HG03469 (cell line): ENCODE results near the gene ACACA.

Experiments used
- ATAC-seq: cut with Tn5 transposase; IDR thresholded peaks from one replicate; pipeline ENCODE4 v1.9.1; 2021; ENCODE audit warnings: mild to moderate bottlenecking, moderate library complexity, moderate number of reproducible peaks; ENCODE audit not compliant: unreplicated experiment

Gene ACACA

DNA sequence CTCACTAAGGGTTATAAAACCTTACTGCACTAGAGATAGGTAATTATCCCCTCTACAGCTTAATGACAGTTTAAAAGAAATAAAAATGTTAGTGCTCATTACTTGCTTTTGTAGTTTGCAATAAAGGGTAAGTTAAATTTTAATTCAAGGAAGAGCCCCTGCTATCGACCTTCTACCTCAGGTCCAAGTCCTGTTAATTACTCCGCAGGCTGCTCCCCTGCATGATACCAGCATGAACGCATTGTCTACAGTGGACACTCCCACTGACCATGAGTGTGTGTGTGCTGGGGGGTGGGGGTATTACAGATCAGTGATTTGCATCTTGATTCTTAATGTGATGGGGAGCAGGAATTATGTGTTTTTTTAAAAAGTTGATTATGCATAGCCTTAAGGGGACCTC is 354.8 kb downstream of the ACACA start:
- ATAC-seq, result no peak

DNA sequence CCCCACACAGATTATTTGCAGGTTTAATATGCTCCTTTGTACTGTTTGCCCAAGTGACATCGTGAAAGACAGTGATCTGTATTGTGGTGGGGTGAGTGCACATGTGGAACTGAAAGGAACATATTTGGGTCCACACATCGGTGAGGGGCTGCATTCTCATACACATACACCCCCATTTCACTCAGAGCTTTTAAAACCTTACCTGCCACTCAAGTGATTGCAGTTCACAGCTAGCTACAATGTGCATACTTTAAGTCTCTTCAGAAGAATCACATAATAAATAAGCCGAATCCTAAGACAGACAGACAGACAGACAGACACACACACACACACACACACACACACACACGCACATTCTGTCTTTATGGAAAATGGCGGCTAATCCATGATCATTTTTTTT is 355.3 kb downstream of the ACACA start:
- no peak for ATAC-seq

DNA sequence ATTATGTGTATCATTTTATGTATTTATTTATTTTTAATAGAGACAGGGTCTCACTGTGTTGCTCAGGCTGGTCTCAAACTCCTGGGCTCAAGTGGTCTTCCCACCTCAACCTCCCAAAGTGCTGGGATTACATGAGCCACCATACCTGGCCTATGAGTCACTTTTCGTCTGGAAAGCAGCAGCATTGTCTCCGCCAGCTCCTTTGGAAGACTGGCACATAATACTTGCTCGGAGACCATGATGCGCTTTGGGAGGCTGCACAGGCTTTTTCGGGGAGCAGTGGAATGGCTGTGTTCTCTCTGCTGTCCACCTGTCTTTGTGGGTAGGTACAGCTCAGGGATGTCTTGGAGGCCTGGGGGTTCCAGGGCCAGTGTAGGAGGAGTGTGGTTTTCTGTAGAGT is 355.7 kb downstream of the ACACA start:
- no peak for ATAC-seq

DNA sequence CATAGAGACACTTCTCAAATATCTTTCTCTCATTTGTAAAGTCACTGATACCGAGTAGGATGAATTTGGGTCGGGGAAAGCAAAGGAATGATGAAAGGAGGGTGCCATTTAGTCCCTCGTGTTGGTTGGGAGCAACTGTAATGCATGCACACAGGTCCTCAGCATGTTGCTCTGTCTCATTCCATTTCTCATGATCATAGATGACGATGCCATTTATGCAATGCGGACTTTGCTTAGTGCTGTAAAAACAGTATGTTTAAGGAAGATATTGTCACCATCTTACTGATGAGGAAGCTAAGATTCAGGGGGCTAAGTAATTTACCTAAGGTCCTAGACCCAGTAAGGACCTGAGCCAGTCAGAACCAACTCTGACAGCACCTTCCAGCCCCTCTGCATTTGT is 357.8 kb downstream of the ACACA start:
- no peak for ATAC-seq

DNA sequence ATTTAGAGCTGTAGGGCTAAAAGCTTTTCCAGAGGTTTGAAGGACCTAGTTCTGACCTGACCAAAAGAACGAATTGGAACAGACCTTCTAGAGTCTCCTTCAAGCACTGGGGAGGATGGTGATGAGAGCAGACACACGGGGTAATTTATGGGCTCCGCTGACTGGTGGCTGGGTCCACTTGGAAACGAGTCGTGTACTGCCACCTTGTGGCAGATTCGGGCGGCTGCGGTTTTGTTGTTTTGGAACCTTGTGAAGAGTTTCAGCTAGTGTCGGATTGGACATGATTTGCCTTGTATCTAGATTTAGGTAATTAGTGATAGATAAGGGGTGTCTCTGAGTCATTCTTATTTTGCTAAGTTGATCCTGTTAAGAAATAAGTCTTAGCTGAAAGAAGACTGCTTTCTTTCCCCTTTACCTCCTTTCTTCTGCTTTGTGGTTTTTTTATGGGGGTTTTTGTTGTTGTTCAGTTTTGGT is 359.0 kb downstream of the ACACA start:
- ATAC-seq, result no peak

DNA sequence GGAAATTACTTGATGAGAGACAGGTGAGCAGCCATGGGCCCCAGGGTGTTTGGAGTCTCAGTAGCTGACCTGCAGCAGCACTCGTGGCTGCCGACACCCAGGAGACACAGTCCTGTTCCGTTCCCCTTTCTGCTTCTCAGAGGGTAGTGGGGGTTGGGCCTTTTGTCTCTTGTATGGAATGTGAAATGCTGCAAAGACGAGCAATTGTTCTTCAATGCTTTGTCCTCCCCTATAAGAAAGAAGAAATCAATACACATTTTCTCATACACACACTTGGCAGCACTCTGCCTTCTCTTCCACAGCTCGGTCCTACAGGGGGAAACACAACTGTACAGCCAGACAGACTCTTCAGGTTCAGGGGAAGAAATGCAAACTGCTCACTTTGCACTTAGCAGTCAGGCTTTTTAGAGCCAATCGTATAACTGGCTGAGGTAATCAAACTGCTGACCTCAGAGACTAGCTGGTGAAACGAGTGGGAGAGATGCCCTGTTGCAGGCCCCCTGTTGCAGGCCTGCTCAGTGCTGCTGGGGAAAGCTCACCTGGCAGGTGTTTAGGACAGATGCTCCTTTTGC is 361.2 kb downstream of the ACACA start:
- no peak for ATAC-seq

DNA sequence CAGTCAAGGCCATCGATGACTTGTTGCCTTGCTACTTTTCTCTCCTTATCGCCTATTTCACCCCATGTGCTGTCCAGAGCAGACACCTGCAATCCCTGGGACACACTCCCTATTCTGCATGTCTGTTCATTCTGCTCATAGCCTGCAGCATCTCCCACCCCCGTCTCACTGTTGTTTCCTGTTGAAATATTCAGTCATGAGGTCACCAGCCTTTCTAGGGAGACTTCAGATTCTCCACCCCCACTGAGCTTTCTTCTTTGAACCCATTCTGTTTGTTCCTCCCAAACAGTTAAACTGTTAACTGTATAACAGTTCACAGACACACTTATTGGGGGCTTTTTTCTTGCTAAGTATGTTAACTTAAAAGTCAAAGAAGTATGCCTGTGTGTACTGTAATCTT is 363.4 kb downstream of the ACACA start:
- no peak for ATAC-seq

DNA sequence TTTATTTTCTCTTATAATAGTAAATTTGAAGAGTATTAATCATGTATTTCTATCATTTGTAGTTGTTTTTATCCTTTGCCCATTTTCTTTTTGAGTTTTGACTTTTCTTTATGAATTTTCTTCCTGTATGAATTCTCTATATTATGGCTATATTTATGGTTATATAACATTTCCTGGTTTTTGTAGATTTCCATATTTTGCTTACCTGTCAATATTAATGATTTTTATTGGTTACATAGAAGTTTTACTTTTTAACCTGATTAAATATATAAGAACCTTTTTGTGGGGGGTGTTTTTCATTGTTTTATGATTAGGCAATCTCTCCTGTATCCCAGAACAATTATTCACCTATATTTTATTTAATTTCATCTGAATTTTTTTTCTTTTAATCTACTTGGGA is 364.7 kb downstream of the ACACA start:
- no peak for ATAC-seq

DNA sequence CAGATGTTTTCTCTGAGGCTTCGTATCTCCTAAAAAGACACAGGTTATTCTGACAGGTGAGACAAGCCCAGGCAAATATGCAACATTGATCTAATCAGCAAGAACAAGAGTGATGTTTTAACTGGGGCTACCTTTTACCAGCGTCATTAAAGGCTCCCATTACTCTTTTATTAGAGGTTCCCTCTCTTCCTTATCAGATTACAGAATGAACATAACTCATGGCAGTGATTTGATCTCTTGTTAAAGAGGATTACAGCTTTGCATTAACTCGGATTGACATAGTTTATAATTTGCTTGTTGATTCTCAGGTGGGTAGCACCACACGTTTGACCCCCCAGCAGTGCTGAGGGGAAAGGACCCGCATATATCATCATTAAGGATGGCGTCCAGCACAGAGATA is 367.4 kb downstream of the ACACA start:
- ATAC-seq, result no peak

DNA sequence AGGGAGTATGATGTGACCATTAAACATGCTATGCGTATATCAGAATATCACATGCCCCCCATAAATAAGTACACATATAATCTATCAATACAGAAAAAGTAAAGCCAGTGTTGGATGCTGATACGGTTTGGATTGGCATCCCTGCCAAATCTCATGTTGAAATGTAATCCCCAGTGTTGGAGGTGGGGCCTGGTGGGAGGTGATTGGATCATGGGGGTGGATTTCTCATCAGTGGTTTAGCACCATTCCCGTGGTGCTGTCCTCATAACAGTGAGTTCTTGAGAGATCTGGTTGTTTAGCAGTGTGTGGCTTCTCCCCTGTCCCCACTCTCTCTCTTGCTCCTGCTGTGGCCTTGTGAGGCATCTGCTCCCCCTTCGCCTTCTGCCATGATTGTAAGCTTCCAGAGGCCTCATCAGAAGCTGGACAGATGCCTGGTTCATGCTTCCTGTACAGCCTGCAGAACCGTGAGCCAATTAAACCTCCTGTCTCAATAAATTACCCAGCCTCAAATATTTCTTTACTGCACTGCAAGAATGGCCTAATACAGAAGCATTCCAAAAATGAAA is 369.0 kb downstream of the ACACA start:
- ATAC-seq, result no peak
